HG03457 (cell line): ENCODE measurements around the gene SEC61A1.

Source experiments
- ATAC-seq: cut with Tn5 transposase; IDR thresholded peaks from one replicate; pipeline ENCODE4 v1.9.1; 2021; ENCODE audit warnings: moderate number of reproducible peaks; ENCODE audit not compliant: unreplicated experiment

The SEC61A1 gene

DNA sequence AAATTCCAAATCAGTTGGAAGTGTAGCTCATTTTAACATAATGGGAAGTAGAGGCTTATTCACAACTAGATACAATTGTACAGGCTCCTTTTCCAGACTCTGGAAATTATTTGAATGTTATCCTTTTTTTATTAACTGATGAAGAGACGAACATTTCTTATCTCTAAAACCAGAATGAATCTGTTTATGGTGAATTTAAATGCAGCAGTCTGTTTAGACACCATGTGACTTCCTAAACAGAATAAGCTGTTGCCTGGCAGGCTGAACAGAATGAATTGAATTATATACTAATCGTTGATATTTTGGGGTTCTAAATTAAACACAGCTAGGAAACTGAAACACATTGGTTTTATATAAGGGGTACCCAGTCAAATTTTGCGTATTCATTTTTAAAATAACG is 4.0 kb downstream of the SEC61A1 start:
- no peak for ATAC-seq

DNA sequence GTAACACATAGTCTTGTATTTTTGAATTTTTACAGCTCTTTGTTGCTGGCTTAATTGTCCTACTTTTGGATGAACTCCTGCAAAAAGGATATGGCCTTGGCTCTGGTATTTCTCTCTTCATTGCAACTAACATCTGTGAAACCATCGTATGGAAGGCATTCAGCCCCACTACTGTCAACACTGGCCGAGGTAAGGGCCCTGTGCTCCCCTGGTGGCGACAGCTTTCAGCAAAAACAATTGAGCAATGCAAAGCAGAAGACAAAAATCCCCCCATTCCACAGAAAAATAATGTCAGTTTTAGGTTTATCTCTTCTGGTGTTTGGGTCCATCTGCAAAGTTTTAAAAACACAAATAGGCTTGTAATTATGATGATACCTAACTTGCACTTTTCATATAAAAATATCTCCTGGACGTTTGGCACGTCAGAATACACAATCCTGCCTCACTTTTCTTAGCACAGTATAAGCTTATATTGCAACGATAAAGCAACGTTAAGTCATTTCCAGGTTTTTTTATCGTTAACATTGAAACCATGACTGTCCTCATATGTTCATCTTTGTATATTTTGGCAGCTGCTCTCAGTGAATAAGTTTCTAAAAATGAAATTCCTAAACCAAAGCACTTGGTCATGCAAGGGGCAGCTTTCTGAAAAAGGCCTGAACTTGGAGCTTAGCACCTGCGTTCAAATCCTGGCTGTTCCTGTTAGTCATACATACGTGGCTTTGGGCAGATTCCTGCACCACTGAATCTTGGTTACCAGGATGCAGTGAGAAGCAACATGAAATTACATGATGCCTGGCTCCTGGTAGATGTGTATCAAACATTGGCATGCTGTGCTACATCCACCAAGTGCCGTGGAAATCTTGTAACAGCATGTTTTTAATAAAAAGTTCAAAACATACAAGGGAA is 8.5 kb downstream of the SEC61A1 start:
- ATAC-seq, result no peak

- ATAC-seq, result no peak
Measured at GRCh38 chr3:128062033-128062745, 10.0 kb downstream of the SEC61A1 start.

GRCh38 chr3:128063865-128064264 is 11.6 kb downstream of the SEC61A1 start:
- ATAC-seq, result no peak

GRCh38 chr3:128064962-128065361 is 12.7 kb downstream of the SEC61A1 start:
- ATAC-seq, result no peak

GRCh38 chr3:128066114-128066513 is 13.9 kb downstream of the SEC61A1 start:
- ATAC-seq, result no peak

DNA sequence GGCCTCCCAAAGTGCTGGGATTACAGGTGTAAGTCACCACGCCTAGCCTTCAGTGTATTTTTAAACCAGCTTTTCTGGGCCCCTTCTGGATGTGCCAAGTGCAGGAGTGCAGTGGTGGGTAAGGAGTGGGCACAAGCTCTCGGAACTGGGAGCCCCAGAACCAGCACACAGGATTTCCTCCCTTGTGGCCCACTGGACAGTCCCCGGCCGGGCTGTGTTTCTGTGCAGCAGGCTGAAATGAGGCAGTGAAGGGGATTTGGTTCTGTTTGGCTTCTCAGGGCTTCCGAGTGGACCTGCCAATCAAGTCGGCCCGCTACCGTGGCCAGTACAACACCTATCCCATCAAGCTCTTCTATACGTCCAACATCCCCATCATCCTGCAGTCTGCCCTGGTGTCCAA is 14.4 kb downstream of the SEC61A1 start:
- ATAC-seq, result no peak

DNA sequence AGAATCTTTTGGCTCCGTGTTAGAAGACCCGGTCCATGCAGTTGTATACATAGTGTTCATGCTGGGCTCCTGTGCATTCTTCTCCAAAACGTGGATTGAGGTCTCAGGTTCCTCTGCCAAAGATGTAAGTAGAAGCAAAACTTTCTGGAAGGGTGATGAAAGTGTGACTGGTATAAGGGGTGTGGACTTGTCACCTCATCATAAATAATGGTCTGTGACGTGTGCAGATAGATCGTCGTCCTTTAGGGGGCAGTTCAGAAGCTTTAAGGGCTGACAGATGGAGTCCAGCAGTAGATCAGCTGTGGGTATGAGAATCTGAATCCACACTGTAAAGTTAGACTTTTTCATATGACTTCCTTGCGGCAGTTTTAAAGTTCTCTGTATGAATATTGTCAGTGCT is 15.3 kb downstream of the SEC61A1 start:
- ATAC-seq, result no peak

GRCh38 chr3:128068156-128068620 is 16.0 kb downstream of the SEC61A1 start:
- no peak for ATAC-seq

GRCh38 chr3:128069271-128069670 is 17.0 kb downstream of the SEC61A1 start:
- ATAC-seq, result no peak

DNA sequence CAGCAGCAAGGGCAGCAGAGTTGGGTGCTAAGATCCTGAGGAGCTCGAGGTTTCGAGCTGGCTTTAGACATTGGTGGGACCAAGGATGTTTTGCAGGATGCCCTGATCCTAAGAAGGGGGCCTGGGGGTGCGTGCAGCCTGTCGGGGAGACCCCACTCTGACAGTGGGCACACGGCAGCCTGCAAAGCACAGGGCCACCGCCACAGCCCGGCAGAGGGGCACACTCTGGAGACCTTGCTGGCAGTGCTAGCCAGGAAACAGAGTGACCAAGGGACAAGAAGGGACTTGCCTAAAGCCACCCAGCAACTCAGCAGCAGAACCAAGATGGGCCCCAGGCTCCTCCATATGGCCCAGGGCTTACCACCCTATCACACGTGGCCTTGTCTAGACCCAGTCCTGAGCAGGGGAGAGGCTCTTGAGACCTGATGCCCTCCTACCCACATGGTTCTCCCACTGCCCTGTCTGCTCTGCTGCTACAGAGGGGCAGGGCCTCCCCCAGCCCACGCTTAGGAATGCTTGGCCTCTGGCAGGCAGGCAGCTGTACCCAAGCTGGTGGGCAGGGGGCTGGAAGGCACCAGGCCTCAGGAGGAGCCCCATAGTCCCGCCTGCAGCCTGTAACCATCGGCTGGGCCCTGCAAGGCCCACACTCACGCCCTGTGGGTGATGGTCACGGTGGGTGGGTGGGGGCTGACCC is 18.8 kb downstream of the SEC61A1 start:
- no peak for ATAC-seq

DNA sequence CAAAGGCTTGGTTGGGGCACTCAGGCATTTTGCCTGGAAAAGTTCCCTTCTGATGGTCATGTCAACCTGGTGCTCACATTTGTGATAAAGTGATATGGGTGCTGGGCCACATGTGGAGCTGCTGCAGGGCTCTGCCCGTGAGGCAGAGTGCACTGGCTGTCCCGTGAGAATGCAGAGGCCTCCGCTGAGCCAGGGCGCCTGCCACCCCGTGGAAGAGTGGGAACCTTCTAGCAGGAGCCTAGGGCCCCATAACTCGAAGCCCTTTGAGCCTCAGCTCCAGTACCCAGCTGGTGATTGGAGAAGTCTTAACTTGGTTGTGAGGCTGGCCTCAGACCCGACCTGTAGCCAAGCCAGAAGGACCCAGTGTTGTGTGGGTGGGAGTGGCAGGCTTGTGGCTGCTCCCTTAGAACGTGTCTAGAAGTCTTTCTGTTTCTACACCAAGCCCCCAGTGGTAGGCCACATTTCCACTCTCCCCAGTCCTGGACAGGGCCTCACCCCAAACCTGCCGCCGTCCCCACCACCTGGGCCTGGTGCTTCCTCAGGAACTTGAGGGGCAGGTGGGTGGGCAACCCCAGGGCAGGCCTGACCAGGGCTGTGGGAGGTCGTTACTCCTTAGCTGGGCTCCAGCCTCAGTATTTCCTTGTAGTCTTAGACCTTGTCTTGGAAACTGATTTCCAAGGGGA is 19.7 kb downstream of the SEC61A1 start:
- ATAC-seq, result no peak

GRCh38 chr3:128072454-128073184 is 20.4 kb downstream of the SEC61A1 start:
- no peak for ATAC-seq

- no peak for ATAC-seq
Measured at GRCh38 chr3:128073185-128073725, 21.0 kb downstream of the SEC61A1 start.

DNA sequence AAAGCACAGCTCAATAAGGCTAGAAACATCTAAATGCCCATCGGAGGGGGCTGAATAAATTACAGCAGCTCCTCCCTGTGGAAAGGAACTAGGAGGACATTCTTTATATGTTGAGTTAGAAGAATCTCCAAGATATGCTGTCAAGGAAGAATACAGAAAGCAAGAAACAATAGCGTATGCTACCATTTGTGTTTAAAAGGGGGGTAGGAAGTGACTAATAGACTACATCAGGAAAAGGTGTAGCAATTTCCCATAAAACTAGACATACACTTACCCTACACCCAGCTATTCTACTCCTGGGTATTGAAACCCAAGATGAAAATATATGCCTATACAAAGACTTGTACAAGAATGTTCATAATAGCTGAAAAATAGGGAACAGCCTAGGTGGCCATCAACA is 21.6 kb downstream of the SEC61A1 start:
- no peak for ATAC-seq

DNA sequence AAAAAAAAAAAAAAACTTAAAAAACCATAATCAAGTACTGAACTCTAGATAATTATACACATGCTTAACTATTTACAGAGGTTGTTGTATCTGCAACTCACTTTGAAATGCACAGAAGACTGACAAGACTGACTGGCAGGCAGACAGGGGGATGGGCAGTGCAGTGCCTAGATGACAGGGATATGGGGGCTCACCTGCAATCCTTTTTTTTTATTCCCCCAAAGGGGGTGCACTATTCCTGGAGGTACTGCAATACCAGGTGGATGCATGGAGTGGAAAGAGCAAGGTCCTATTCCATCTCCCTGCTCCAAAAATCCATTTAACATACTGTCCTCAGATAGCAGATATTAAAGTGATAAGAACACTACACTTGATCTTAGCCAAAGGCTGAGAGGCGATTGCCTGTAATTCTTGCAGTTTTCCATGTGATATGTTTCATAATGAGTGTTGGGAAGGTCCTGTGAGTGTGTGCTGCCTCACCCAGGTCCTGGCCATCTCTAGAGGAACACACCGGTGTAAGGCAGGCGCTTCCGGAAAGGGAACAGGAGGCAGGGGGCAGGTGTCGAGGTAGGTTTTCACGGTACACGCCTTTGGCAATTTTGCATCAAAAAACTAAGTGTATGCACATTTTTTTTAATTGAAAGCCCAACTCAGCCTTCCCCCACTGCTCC is 22.7 kb downstream of the SEC61A1 start:
- ATAC-seq, result no peak

DNA sequence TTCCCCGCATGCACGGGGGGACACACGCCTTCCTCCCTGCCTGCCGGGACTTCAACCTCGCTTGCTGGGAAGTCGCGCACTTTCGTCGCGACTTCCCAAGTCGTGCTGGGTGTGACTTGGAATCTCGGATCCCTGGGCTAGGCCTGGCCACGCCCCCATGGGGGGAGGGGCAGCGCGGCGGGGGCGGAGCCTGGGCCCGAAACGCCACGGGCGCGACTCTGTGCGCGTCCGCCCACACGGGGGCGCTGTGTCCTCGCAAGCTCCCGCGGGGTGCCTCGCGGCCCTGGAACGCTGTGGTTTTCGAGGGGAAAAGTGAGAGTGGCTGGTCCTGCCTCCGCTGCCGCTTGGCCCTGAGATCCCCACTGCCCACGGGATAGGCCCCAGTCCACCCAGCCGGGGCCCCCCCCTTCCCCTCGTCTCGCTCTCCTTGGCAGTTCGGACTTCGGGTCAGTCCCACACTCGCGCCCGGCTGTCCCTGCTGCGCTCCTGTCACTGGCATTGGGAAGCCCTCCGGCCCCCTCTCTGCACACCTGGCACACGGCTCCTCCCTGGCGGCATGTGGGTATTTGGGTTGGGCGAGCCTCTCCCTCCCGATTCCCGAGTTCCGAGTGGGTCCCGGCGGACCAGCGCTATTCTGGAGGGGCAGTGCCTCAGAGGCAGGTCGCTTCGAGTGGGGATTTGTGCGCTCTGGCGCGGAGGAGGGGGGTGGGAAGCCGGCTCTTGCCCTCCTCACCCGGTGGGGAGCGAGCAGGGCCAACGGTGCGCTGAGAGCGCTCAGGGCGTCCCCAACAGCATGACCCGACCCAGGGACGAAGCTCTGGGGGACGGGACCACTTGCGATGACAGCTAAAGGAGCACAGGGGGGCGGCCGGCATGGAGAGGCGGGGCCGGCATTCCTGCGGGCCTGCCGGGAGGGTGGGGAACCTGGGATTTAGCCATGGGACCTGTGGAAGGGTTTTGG is 23.6 kb downstream of the SEC61A1 start:
- no peak for ATAC-seq

DNA sequence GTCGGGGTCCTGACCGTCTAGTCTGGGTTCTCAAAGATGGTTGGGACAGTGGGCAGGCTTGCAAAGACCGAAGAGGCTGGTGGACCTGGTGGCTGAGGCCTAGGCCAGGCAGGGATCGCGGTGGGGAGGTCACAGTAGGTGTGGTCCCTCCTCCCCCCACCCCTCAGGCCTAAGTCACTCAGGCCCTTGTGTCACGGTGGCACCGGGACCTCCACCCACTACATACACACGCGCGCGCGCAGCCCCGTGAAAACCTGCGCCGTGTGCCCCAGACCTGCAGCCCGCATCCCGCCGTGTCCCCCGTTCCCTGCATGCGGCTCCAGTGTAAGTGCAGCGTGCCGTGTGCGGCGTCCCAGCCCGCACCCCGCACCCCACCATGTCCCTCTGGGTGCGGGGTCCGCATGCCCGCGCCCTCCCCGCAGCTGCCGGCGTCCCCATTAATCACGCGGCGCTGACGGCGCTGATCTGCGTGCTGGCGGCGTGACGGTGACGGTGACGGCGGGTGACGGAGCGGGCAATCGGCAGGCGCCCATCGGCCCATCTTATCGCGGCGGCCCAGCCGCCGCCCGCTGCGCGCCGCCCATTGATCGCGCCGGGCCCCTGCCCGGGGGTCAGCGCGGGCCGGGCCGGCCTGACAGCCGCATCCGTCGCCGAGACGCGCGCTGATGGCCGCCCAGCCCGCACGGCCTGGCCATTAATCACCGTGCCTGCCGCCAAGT is 24.4 kb downstream of the SEC61A1 start:
- ATAC-seq, result no peak
